ENCODE measurements around the gene MEDAG.

Gene MEDAG

DNA sequence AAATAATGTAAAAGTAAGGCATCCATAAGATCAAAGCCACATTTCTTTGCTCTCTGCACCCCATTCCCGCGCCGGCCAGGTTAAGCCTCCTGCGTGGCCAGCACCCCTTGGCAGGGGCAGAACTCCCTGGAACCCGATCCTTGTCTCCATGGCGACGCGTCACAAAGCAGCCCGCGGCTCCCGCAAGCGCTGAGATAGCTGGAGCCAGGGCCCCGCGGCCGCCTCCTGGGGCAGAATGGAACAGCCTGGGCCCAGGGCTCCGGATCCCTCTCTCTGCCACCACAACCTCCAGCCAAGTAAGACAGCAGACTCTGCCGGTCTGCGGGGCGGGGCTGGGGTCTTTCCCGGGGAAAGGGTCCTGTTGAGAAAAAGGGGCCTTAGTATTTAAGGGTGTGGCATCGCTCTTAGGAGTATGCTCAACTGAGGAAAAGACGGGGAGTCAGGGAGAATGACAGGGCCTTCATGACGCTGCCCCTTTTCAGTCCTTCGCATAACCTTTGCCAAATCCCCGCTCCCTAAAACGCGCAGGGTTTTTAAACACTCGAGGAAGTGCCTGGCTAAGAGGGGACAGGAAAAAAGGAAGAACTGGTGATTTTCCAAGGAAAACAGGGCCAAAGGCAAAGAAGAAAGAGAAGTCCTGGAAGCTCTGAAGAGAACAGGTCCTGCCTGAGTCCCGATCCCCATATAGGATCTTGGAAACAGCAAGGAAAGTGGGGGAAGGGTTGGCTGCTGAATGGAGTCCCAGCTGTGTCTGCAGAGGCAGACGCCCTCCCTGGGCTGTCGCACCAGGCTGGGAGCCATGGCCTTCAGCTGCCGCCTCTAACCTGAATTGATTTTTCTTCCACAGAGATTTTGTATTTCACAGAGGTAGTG lies 26.6 kb downstream of the MEDAG start, which contains the start of gene TEX26:
TSS of gene TEX26 (plus strand) at position 176 of the 873 bp plus-strand sequence. CDS start at position 236, 60 bp downstream.
- no peak for DNase-seq (ENCODE audit: low spot score)
- TF ChIP-seq, protein P1, sequence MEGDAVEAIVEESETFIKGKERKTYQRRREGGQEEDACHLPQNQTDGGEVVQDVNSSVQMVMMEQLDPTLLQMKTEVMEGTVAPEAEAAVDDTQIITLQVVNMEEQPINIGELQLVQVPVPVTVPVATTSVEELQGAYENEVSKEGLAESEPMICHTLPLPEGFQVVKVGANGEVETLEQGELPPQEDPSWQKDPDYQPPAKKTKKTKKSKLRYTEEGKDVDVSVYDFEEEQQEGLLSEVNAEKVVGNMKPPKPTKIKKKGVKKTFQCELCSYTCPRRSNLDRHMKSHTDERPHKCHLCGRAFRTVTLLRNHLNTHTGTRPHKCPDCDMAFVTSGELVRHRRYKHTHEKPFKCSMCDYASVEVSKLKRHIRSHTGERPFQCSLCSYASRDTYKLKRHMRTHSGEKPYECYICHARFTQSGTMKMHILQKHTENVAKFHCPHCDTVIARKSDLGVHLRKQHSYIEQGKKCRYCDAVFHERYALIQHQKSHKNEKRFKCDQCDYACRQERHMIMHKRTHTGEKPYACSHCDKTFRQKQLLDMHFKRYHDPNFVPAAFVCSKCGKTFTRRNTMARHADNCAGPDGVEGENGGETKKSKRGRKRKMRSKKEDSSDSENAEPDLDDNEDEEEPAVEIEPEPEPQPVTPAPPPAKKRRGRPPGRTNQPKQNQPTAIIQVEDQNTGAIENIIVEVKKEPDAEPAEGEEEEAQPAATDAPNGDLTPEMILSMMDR (IDR thresholded peaks at IDR 0.05; ENCODE audit: extremely low read depth, missing control alignments), result no peak

DNA sequence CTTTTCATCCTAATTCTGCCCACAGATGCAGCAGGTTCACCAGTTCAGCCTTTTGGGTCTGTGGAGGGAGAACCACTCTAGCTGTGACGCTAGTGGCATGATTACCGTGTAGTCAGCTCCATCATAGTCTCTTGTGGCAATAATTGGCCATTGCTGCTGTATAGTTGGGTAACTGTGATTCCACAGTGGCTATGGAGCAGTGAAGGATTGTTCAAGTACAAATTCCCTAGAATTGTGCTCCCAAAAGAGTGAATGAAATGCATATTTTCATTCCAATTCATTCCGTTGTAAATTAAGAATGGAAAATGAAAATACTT lies 27.2 kb downstream of the MEDAG start:
- DNase-seq (ENCODE audit: low spot score), result no peak
- TF ChIP-seq, protein P1 (IDR thresholded peaks at IDR 0.05; ENCODE audit: extremely low read depth, missing control alignments), result no peak

DNA sequence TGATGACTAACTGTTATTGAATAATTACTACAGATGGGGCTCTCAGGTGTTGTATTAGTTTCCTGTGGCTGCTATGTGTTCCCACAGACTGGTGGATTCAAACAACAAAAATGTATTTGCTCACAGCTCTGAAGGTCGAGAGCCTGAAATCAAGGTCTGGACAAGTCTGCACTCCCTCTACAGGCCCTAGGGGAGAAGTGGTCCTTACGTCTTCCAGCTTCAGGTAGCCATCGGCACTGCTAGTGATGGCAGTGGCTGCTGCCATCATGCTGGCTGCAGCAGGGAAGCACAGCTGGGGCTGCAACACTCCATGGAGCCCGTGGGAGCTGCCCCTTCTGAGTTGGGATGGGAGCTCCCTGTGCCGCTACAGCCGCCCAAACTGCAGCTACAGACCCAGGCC lies 28.3 kb downstream of the MEDAG start:
- no peak for DNase-seq (ENCODE audit: low spot score)
- TF ChIP-seq, protein P1 (IDR thresholded peaks at IDR 0.05; ENCODE audit: extremely low read depth, missing control alignments), result no peak

- TF ChIP-seq, protein P1 (IDR thresholded peaks at IDR 0.05; ENCODE audit: extremely low read depth, missing control alignments), result no peak
- DNase-seq (ENCODE audit: low spot score), result no peak
Measured at GRCh38 chr13:30934803-30935202, 28.7 kb downstream of the MEDAG start.

- DNase-seq (ENCODE audit: low spot score), result no peak
- TF ChIP-seq, protein P1 (IDR thresholded peaks at IDR 0.05; ENCODE audit: extremely low read depth, missing control alignments), result no peak
Measured at GRCh38 chr13:30936971-30937370, 30.9 kb downstream of the MEDAG start.

- DNase-seq (ENCODE audit: low spot score), result no peak
- TF ChIP-seq, protein P1 (IDR thresholded peaks at IDR 0.05; ENCODE audit: extremely low read depth, missing control alignments), result no peak
Measured at GRCh38 chr13:30943881-30944280, 37.8 kb downstream of the MEDAG start.

- TF ChIP-seq, protein P1 (IDR thresholded peaks at IDR 0.05; ENCODE audit: extremely low read depth, missing control alignments), result no peak
- no peak for DNase-seq (ENCODE audit: low spot score)
Measured at GRCh38 chr13:30957258-30957943, 51.3 kb downstream of the MEDAG start.

Data from GM20000 (cell line).